ENCODE results near the gene LIPH.

Gene LIPH

GRCh38 chr3:185498503-185499396, 53.6 kb downstream of the LIPH start, which contains the start of gene TMEM41A:
Gene TMEM41A (minus strand): TSS chr3:185499035. CDS start chr3:185498961, 74 bp downstream.
- Histone ChIP-seq H3K4me3 (replicated peaks; ENCODE audit: low read depth, low read length) (peak within 1 kb of the TSS; percentile 92), H3K36me3 (ENCODE audit: control insufficient read depth, insufficient read depth, low read length) (peaks cover 21% of the 10 kb centered on the region), H3K27me3 (replicated peaks; ENCODE audit: control insufficient read depth, insufficient read depth, low read length) (no peaks in the 10 kb centered on the region)
- no peak for TF ChIP-seq CTCF (IDR thresholded peaks at IDR 0.05; ENCODE audit: insufficient read depth, low read length, poor library complexity, severe bottlenecking)
- peak; percentile 94 for DNase-seq (ENCODE audit: extremely low read depth, insufficient read length)

- Histone ChIP-seq H3K27me3 (replicated peaks; ENCODE audit: control insufficient read depth, insufficient read depth, low read length) (no peaks in the 10 kb centered on the region), H3K4me3 (replicated peaks; ENCODE audit: low read depth, low read length) (no peak overlapping the region), H3K36me3 (ENCODE audit: control insufficient read depth, insufficient read depth, low read length) (peaks cover 30% of the 10 kb centered on the region)
- DNase-seq (ENCODE audit: extremely low read depth, insufficient read length) = no peak
- TF ChIP-seq CTCF (IDR thresholded peaks at IDR 0.05; ENCODE audit: insufficient read depth, low read length, poor library complexity, severe bottlenecking) = no peak
Observed at GRCh38 chr3:185490241-185490640, 62.1 kb downstream of the LIPH start.

- peaks cover 24% of the 10 kb centered on the region for H3K36me3 ChIP-seq (ENCODE audit: control insufficient read depth, insufficient read depth, low read length)
- no peaks in the 10 kb centered on the region for H3K27me3 ChIP-seq (replicated peaks; ENCODE audit: control insufficient read depth, insufficient read depth, low read length)
- no peak overlapping the region for H3K4me3 ChIP-seq (replicated peaks; ENCODE audit: low read depth, low read length)
- no peak for TF ChIP-seq CTCF (IDR thresholded peaks at IDR 0.05; ENCODE audit: insufficient read depth, low read length, poor library complexity, severe bottlenecking)
- DNase-seq (ENCODE audit: extremely low read depth, insufficient read length) = no peak
Observed at GRCh38 chr3:185489462-185489861, 62.9 kb downstream of the LIPH start.

GRCh38 chr3:185488465-185488864, 63.9 kb downstream of the LIPH start:
- Histone ChIP-seq H3K36me3 (ENCODE audit: control insufficient read depth, insufficient read depth, low read length) (peaks cover 20% of the 10 kb centered on the region), H3K4me3 (replicated peaks; ENCODE audit: low read depth, low read length) (no peak overlapping the region), H3K27me3 (replicated peaks; ENCODE audit: control insufficient read depth, insufficient read depth, low read length) (no peaks in the 10 kb centered on the region)
- no peak for TF ChIP-seq CTCF (IDR thresholded peaks at IDR 0.05; ENCODE audit: insufficient read depth, low read length, poor library complexity, severe bottlenecking)
- DNase-seq (ENCODE audit: extremely low read depth, insufficient read length) = no peak

- H3K4me3 ChIP-seq (replicated peaks; ENCODE audit: low read depth, low read length) = no peak overlapping the region
- H3K27me3 ChIP-seq (replicated peaks; ENCODE audit: control insufficient read depth, insufficient read depth, low read length) = no peaks in the 10 kb centered on the region
- TF ChIP-seq CTCF (IDR thresholded peaks at IDR 0.05; ENCODE audit: insufficient read depth, low read length, poor library complexity, severe bottlenecking) = no peak
- peaks cover 16% of the 10 kb centered on the region for H3K36me3 ChIP-seq (ENCODE audit: control insufficient read depth, insufficient read depth, low read length)
- no peak for DNase-seq (ENCODE audit: extremely low read depth, insufficient read length)
Observed at GRCh38 chr3:185486394-185486793, 66.0 kb downstream of the LIPH start.

Measured in GM06990 (cell line).